ENCODE measurements around the gene CYP4F22.
"Not testable (repeated sequence)": the region's sequence is repeated elsewhere in the genome, so short reads cannot be mapped to it uniquely, and the experiment has no call there.

The CYP4F22 gene

DNA sequence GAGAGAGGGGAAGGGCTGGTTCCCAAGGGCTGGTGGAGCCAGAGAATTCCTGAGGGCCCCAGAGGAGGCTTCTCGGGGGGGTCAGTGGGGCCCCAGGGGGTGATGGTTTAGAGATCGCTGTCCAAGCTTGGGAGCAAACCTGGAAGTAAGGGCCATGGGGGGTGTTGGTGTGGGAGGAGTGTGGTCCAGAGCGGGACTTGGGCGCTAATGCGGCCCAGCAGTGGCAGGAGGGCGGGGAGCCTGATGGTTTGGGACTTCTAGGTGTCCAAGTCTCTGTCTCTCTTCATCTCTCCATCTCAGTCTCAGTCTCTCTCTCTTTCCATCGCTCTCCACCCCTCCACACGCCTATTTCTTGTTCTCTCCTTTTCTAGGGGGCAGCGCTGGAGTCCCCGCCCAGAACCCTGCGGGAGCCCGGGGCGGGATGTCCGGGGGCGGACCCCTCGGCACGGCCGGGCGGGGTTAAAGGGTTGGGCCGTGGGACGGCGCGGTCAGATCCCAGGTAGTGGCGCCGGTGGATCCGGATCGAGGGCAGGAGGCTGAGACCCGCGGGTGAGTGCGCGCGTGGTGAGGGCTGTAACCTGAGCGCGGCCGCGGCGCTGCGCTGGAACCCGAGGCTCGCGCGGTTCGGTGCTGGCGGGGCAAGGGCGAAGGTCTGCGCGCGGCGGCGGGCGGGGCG lies at the start of gene CYP4F22:
Gene CYP4F22 (plus strand): TSS at position 491 of the 676 bp plus-strand sequence. CDS start 16,812 bp downstream, outside the sequence.
- DNase-seq (ENCODE audit: low read depth): no peak

DNA sequence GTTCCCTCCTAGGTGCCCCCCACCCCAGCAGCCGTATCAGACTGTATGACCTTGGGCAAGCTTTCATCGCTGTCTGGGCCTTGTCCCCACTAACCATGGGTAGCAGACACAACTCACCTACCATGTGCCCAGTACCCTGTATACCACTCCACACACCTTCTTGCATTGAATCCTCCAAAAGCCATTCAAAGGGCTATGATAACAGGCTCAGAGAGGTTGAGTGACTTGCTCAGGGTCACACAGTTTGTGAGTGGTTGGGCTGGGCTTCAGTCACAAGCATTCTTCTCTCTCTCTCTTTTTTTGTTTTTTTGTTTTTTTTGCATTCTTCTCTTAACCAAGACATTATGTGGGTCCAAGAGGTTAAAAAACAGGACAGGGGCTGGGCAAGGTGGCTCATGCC lies 46.6 kb upstream of the CYP4F22 start:
- DNase-seq (ENCODE audit: low read depth): no peak

DNA sequence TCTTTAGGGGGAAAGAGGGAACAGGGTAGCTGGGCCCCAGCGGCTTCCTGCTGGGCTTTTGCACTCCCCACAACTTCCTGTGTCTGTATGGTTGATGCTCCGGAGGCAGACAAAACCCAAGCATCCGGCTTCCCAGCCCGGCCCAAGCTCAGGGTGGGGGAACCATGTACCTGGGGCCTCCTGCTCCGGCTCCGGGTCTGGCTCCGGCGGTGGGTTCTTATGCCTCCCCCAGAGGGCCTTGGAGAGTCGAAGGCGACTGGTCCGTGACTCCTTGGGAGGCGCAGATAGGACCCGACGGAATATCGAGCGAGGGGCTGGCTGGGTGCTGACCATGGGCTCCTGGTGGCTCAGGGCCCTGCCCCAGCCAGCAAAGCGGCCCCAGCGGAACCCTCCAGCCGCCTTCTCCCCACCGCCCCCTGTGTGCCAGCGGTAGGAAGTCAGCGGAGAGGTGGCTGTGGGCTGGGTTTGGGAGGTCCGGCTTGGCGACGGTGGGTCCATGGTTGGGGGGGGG lies 44.4 kb upstream of the CYP4F22 start:
- peak; percentile 74 for DNase-seq (ENCODE audit: low read depth)

DNA sequence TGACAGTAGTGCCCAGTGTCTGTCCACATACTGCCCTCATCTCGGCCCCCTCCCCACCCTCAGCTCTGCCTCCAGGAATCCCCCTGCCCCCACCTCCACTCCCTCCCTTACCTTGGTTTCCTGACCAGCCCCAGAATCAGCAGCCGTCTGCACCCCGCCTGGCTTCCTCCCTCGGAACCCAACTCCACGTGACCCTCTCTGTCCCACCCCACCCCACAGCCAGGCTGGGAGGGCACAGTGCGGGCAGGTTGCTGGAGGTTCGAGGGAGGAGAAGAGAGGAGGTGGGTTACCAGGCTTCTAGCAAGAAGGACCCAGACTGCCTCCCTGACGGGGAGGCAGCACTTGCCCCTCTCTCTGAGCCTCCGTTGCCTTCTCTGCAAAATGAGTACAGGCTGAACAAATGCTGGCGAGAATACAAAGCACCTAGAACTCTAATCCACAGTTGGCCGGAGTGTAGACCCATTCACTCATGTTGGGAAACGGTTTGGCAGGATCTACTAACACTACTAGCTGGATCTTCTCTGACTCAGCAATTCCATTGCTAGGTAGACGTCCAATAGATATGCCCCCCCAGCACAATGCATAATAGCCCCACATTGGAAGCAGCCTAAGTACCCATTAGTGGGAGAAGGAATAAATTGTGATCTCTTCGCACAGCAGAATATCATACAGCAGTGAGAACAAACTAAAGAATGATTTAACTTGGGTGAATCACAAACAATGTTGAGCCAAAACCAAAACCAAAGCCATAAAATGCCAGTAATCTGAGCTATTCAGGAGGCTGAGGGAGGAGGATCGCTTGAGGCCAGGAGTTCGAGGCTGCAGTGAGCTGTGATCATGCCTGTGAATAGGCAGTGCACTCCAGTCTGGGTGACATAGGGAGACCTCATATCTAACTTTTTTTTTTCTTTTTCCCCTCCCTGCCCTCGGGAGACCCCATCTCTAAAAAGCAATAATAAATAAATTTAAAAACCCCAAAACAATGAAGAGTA lies 43.6 kb upstream of the CYP4F22 start, which contains the start of gene RASAL3:
Gene RASAL3 (minus strand): TSS at position 151 of the 992 bp plus-strand sequence. CDS start 186 bp downstream, outside the sequence.
- DNase-seq (ENCODE audit: low read depth): peak; percentile 61

DNA sequence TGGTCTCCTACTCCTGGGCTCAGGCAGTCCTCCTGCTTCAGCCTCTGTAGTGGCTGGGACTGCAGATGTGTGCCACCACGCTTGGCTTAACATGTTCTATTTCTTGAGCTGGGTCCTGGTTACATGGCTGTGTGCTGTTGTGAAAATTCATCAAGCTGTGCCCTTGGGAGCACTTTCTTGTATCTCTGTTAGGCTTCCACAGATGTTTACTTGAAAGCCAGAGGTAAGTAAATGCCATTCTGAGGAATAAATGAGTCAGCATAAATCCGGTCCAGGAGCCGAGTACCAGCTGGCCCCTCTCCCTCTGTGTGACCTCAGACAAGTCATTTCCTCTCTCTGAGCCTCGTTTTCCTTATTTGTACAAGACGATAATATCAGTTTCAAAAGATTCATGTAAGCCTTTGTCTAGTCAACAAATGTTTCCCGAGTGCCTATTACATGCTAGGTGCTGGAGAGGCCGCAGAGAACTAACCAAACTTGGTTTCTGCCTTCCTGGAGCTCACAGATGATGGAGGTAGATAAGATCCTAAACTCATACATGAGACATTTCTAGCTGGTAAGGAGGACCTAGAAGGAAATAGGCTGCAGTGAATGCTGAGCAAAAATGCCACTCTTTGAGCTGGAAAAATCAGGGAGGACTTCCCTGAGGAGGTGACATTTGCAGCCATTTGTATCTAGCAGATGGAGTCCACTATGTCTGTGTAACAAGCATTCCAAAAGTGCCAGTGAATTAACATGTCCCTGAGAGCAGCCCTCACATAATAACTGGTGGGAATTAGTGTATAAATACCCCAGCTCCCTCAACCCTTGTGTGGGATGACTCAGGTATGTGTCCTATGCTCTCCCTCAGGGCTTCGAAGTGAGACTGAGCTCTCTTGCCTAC lies 41.2 kb upstream of the CYP4F22 start:
- DNase-seq (ENCODE audit: low read depth): peak; percentile 64

DNA sequence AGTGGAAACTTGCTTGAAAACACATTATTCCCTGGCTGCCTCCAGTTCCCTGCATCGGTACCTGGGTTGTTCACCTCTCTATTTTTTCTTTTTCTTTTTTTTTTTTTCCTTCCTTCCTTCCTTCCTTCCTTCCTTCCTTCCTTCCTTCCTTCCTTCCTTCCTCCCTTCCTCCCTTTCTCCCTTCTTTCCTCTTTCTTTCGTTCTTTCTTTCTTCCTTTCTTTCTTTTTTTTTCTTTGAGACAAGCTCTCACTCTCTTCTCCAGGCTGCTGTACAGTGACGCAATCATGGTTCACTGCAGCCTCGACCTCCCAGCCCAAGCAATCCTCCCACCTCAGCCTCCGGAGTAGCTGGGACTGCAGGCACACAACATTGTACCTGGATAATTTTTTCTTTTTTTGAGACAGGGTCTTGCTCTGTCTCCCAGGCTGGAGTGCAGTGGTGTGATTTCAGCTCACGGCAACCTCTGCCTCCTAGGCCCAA lies 40.6 kb upstream of the CYP4F22 start:
- DNase-seq (ENCODE audit: low read depth): no peak

DNA sequence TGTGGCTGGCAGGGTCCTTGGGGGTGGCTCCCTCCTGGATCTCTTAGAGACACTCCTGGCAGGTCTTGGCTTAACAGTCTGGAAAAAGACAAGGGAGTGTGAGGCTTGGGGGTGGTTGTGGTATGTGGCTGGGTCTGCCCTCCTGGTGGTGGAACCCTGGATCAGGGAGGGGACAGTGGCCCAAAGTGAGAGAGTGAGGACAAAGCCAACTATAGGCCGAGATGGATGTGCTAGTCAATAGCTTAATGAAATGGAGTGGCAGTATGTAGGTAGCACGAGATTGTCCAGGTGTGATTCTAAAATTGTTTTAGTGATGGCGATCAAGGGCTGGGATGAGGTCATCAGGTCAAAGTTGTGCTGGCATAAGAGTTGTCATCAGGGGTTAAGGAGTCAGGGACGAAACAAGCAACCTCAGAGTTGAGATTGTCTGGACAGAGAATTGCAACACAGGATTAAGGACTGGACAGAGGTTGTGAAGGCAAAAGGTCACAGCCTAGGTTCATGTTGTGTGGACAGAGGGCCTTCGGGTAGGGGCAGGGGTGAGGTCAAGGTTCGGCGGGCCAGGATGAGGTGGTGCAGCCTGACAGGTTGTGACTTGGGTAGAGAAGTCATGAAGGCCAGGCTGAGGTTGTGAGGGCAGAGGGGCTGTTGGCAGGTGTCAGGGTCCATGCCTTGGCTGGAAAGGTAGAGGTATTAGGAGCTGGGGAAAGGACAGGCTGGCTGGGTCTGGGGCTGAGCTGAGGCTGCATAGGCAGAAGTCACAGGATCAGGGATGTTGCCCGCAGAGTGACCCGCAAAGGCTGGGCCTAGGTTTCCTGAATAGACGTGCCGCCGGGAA lies 39.4 kb upstream of the CYP4F22 start:
- DNase-seq (ENCODE audit: low read depth): no peak

DNA sequence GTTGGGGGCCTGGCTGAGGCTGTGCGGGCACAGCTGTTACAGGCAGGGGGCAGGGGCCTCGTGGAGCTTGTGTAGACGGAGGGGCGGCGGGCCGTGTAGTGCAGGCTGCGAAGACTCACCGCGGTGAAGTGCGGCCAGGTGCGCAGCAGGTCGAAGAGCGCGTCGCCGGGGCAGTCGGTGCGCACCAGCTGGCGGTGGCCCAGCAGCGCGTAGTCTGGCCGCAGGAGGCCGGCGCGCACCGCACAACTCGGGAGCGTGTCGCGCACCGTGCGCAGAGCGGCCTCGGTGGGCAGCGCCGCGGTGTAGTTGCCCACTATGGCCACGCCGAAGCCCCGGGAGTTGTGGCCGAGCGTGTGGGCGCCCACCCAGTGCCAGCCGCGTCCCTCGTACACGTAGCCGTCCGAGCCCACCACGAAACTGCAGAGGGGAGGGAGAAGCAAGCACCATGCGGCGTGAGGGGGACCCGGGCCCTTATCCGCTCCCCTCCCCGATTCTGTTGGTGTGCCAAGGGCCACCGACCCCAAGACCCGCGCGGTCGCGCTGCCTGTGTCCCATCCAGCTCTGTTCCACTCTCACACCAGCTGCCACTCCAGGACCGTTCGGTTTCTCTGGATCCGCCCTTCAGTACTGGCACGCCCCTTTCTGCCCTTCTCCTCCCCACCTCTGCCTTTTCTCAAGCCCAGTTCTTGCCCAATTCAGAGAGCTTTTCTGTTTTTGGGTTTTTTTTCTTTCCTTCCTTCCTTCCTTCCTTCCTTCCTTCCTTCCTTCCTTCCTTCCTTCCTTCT lies 38.6 kb upstream of the CYP4F22 start:
- DNase-seq (ENCODE audit: low read depth): no peak

DNA sequence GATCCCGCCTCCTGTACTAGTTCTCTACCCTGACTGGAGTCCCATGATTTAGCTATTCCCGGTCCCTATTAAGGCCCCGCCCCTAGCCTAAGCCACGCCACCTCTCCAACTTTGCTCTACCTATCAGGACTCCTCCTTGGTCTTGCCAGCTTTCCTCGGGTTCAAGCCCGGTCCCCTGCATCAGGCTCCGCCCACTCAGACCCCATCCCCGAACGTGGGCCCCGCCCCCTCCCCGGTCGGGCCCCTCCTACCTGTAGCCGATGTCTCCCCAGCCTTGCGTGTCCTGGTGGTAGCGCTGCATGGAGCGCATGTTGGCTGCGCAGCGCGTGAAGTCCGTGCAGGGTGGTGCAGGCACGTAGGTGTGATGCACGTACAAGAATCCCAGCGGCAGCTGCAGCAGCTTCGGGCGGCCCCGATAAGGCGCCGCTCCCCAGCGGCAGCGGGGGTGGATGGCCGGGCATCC lies 36.7 kb upstream of the CYP4F22 start:
- no peak for DNase-seq (ENCODE audit: low read depth)

DNA sequence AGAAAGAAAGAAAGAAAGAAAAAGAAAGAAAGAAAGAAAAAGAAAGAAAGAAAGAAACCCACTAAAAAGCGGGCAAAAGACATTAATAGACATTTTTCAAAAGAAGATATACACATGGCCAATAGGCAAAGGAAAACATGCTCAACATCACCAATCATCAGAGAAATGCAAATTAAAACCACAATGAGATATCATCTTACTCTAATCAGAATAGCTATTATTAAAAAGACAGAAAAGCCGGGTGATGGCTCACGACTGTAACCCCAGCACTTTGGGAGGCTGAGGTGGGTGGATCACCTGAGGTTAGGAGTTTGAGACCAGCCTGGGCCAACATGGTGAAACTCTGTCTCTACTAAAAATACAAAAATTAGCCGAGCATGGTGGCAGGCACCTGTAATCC lies 34.5 kb upstream of the CYP4F22 start:
- DNase-seq (ENCODE audit: low read depth): not testable (repeated sequence)

DNA sequence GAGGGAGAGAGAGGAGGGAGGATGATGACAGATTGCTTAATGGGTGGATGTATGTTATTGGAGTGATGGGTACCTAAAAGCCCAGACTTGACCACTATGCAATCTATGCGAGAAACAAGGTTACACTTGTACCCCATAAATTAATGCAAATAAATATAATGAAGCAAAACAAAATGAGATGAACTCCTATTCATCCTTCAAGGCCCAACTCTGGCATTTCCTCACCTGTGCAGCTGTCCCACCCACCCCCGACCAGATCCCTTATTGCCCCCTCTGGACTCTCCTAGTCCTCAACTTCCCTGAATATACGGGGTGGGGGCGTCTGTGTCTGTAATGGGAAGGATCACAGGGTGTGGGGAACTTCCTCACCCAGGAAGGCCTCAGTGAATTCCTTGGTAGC lies 33.2 kb upstream of the CYP4F22 start:
- no peak for DNase-seq (ENCODE audit: low read depth)

DNA sequence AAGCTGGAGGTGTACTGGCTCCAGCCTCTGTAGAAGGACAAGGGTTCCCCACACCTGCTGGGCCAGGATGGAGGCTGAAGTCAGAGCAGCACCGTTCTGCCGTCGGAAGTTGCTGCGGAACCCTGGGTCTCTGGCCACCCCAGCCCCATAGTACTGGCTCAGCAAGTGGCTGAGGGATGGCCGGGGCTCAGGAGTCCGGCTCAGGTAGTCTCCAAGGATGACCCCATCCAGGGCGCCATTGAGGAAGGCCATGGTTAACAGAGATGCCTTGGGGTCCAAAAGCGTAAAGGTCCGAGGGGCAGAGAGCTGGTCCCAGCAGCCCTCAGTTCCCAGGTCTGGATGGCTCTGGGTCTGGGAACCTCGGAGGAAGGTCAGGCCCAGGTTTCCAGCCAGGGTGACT lies 32.7 kb upstream of the CYP4F22 start:
- DNase-seq (ENCODE audit: low read depth): no peak

DNA sequence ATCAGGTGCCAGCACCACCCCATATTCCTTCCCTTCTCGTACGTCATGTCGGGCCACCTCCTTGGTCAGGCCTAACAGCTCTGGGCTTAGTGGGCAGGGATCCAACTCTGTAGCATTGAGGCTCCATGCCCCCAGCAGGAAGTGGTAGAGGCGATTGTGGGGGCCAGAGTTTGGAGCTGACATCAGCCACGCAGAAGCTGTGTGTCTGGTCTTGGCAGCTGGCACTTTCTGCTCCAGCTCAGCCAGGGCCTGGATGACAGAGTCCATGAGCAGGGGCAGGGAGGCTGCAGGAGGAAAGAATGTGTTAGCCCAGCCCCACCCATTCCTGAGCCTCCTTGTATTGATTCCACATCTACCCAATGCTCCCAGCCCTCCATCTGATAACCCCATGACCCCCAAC lies 32.0 kb upstream of the CYP4F22 start:
- no peak for DNase-seq (ENCODE audit: low read depth)

DNA sequence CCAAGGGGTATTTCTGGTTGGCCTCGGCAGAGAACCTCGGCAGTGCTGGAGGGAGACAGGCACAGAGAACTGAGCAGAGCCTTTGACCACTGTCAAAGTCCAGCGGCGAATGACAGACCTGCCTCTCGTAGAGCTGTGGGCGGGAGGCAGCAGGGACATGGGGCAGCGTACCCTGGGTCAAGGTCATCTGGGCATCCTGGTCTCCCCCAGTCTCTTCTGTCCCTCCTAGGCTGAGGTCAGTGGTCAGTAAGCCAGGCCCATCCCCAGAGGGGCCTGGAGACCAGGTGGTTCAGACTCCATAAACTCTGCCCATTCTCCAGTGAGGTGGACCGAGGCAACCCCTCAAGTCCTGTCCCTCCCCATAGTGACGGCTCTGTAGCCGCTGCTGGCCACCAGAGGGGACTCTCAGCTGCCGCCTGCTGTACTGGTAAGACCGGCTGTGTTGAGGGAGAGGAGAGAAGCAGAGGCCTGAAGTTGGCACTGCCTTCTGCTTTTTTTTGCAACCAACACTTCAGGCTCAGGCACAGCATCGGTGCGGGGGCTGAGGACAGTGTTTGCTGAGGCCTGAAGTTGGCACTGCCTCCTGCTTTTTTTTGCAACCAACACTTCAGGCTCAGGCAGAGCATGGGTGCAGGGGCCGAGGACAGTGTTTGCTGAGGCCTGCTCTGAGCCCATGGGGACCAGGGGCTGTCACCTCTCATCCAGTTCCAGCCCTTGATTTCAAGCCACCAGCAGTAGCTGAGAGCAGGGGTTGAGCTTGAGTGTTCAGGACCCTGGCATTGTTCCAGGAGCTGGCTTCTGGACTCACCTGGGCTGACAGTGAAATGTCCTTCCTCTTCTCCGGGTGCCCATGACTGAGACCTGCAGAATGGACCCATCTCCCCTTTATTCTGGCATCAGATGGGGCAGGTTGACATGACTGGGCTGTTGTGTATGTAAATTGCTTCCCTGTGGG lies 28.7 kb upstream of the CYP4F22 start, which contains the start of gene PGLYRP2:
Gene PGLYRP2 (minus strand): TSS at position 111 of the 955 bp plus-strand sequence. CDS start 130 bp downstream, outside the sequence.
- DNase-seq (ENCODE audit: low read depth): no peak

DNA sequence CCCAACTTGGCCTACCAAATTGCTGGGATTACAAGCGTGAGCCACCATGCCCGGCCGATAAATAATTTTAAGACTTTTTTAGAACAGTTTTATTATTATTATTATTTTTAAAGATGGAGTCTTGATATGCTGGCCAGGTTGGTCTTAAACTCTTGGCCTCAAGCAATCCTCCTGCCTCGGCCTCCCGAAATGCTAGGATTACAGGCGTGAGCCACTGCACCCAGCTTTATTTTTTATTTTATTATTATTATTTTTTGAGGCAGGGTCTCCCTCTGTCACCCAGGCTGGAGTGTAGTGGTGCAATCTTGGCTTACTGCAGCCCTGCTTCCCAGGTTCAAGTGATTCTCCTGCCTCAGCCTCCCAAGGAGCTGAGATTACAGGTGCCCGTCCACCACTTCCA lies 27.3 kb upstream of the CYP4F22 start:
- DNase-seq (ENCODE audit: low read depth): not testable (repeated sequence)

DNA sequence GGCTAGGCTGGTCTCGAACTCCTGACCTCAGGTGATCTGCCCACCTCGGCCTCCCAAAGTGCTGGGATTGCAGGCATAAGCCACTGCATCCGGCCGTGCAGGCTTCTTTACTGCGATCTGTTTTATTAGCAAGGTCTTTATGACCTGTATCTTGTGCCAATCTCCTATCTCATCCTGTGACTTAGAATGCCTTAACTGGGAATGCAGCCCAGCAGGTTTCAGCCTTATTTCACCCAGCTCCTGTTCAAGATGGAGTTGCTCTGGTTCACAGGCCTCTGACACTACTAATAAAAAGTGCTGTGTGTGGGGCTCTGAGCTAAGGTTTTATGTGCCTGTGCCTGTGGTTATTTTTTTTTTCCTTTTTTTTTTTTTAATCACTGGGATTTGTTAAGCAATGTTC lies 22.6 kb upstream of the CYP4F22 start:
- not testable (repeated sequence) for DNase-seq (ENCODE audit: low read depth)

DNA sequence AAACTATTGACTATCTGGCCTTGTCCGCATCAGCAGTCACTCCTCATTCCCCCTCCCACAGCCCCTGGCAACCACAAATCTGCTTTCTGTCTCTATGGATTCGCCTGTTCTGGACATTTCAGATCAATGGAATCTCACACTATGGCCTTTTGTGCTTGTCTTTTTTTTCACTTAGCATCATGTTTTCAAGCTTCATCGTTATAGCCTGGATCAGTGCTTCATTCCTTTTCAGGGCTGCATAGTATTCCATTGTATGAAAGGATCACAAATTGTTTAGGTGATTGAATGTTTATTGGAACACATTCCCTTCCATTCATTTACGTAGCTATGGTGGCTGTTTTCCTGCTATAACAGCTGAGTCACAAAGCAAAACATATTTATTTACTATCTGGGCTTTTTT lies 21.3 kb upstream of the CYP4F22 start:
- no peak for DNase-seq (ENCODE audit: low read depth)

DNA sequence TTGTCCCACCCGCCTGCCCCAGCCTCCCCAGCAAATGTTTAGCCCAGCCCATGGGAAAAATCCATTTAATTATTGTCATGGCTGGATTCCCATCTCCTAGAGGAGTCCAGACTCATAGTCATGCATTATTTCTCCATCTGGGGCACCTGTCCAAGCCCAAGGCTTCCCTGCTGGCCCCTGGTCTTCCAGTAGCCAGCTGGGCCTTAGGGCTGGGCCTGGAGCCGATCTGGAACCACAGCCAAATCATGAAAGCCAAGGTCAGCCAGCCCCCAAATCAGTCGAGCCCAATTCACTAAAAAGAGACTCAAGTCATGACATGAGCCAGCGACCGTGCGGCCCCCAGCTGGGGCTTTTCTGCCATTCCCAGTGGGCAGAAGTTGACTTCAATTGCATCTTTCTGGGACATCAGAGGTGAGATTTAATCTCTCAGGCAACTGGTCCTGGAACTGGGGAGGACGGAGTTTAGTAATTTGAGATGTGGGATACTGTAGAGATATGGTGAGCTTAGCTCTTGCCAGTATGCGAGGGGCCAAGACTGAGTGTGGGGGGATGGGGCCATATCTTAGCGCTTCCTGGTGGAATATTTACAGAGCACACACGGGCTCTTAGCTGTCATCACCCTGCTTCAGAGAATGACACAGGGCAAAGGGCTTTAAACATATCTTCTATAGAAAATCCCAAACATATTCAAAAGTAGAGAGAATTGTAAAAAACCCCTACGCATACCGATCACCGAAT lies 19.7 kb upstream of the CYP4F22 start:
- DNase-seq (ENCODE audit: low read depth): no peak

All from T-helper 22 cell (primary cell).